ENCODE results near the gene C1orf21.

- TF ChIP-seq CTCF (IDR thresholded peaks at IDR 0.05), result no peak
- TF ChIP-seq POLR2A (IDR thresholded peaks at IDR 0.05), result no peak
Observed at GRCh38 chr1:184615301-184615700, 228.5 kb downstream of the C1orf21 start.

Measured in Peyer's patch (tissue), 4 donors.